HTERT RPE-1 (cell line): ENCODE data around the gene HOXD11.

Experiments used
- in situ Hi-C: fragments of 300-500 bp; cut with MboI; formaldehyde crosslinking; loops from 4 replicates; pipeline ENCODE4 v1.14.3; 2020; ENCODE audit warnings: low sequenced_read_pairs

HOXD11 gene

DNA sequence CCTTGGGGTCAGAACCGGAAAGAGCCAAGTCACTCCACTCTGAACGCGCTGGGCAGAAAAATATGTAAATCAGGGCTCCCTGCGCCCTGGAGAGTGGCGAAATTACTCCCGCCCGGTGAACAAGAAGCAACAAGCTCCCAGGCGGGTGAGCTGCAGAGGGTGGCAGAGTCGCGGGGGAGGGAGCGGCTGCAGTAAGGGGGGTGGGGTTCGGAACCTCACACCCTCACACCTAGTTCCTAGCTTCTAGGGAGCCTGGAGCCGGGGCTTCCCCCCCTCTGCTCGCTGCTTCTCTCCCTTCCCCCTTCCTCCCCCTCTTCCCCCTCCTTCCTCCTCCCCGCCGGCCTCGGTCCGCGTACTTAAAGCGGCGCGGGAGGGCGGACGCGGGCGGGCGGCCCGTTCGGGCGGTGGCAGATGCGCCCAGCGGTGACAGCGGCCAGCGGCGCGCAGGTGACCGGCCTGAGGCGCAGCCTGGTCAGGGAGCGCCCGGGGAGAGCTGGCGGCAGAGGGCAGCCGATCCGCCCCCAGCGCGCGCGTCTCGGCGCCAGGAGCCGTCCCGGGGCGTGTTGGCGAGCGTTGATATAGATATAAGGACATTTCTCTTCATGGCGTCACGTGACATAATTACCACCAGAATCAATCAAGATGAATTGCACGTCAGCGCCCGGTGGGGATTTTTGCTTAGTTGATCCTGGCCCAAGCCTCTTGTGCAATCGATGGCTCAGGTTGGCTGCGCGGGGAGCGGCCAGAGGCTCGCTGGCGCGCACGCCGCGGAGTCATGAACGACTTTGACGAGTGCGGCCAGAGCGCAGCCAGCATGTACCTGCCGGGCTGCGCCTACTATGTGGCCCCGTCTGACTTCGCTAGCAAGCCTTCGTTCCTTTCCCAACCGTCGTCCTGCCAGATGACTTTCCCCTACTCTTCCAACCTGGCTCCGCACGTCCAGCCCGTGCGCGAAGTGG, at the start of gene HOXD11:
TSS of gene HOXD11 (plus strand) at position 700 of the 959 bp plus-strand sequence. CDS start at position 776, 76 bp downstream.
- in situ Hi-C loops: no loop called here

DNA sequence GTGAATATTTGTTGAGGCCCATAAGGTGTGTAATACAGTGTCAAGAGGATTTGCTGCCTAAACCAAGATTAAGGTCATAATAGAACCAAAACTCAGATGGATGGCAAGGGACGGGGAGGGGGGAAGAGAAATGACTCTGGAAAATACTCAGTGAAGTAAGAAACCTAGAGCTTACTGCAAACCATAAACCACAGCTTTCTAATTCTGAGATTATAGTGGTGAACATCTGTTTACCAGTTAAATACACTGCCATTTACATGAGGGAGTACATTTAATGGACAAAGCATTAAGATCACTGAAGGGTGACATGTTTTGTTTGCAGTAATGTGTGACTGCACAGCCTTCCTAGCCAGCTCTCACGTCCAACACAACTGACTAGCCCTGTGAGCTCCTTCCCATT, 43.1 kb upstream of the HOXD11 start:
- in situ Hi-C loops: no loop called here

DNA sequence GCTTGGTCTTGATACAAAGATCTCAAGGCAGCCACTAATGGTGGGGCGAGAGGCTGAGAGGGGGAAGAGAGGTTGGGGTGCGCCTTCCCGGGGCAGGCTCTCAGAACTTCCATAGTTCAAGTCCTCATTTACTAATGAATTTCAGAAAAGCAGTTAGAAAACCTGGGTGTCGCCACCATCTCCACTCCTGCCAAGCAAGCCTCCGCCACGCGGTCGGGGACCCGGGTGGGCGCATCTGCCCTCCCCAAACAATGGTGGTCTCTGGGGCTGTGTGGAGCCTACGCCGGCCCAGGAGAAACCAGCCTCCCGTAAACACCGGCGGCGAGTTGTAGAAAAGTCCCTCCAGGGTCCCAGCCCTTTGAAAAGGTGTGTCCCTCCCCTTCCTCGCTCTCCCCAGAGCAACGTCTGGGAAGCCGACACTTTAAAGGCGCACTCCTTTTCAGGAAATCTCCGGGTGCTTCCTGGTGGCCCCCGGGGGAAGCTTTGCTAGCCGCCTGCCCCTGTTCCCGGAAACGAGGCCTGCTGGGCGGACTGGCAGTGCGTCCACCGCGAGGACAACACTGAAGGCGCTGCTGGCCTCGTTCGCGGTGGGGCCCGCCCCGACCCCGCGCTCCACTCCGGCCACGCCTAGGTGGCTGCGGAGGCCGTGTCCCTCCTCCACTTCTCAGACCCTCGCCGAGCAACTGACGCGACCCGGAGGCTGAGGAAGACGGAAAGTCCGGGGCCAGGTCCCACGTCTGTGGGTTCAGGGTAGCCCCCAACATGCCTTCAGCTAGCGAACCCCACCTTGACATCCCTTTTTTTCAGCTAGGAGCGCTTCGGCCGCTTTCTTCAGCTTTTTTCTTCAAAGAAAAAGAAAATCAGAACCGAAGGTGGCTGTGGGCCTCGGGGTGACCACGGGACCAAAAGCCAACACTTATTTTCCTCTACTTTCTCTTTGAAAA, 40.2 kb upstream of the HOXD11 start:
- in situ Hi-C loops: no loop called here

DNA sequence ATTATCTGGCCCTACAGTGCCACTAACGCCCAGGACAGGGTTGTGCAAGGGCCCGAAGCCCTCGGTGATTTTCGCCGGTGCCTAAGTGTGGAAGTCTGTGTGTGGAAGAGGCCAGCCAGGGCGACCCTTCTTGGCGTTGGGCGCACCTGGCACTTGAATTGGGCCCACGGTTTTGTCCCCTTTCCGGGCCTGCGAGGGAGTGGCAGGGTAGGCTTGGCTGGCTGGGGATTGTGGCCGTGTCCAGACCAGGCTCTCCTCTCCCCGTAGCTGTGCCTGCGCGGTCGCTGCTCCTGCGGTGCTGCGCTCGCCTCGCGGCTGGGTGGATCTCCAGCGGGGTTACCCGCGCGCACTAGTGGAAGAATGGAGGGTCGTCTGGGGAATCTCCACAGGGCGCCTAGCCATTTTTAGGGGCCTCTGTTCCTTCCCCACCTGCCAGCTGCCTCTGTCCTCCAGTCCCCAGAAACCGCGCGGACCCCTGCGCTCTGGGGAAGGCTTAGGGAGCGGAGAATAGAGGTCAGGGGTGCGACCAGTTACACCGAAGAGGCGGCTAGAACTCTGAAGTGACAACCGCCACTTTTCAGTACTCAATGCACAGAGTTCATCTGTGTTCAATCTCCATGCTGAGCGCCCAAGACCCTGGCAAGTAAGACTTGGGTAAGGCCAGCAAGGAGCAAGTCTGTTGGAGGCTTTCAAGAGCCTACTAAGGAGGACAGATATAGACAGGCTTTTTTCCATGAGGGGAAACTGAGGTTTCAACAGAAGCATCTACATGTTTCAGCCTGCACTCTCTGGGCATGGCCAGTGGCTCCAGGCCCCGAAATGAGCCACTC, 39.3 kb upstream of the HOXD11 start:
- in situ Hi-C loops: no loop called here

DNA sequence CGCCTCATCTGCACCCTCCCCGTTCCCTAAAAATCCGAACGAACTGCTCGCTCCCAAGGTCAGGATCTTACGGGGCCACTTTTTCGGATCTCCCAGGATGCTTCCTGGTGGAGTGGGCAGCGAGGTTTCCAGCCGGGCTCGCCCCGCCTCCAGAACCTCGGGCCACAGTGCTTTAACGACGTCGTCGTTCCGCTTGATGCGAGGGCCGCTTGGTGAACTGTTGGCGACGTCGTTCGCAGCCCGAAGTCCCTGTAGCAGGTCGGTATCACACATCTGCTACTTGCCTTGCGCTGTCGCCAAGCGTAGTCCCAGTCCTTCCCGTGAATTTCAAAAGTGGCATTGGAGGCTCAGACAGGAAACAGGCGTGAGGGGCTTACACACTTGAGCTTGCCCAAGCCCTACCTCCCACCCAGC, 38.7 kb upstream of the HOXD11 start:
- in situ Hi-C loops: no loop called here

DNA sequence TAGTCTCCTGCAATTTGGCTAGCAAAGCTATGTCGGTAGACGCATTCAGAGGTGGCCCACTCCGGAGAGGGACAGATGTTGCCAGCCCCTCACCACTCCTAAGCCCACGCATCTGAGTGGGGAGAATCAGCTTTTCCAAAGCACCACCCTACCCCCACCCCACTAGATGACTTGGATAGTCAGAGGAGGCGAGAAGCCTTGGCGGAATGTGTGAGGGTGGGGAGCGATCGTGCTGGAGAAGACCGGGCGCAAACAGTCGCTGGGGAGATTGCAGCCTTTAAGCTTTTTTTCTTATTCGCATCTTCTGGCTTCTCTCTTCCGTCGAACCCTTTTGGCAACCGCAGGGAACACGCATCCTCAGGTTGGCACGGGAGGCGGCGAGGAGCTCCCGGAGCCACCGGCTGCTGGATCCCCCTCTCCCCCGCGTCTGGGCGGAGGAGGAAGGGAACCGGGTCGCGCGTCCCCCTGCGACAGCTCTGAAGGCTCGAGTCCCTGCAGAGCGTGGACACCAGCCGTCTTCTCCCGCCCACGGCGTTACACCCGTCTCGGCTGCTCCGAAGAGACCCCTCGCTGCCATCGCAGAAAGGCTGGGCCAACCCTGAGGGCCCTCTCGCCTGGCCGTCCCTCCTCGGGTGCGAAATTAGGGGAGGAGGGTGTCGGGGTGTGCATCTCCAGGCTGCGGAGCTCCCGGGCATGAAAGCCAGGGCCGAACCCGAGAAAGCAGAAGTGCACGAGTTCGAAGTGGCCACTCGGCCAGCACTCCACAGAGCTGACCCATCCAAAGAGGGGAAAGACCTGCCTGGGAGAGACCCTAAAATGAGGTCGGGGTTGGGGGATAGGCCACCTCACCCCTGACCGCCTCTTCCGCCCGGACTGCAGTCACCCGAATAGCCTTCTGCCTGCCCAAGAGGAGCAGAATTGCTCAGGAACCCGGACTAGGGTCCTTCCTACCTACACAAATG, 35.5 kb upstream of the HOXD11 start:
- in situ Hi-C loops: no loop called here

DNA sequence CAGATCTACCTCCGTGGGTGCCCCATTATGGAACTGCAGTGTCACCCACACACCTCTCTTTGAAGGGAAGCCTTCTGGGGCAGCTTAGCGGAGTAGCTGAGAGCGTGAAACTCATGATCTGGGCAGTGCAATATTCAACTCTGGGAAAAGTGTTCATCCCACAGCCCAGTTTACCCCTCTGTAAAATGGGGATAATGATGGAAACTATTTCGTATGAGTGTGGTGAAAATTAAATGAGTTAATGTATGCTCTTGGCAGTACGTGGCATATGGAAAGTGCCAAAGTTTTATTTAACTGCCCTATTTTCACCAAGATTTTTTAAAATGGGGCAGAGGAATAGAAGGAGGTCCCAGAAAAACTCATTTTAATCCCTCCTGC, 34.8 kb upstream of the HOXD11 start:
- in situ Hi-C loops: no loop called here

DNA sequence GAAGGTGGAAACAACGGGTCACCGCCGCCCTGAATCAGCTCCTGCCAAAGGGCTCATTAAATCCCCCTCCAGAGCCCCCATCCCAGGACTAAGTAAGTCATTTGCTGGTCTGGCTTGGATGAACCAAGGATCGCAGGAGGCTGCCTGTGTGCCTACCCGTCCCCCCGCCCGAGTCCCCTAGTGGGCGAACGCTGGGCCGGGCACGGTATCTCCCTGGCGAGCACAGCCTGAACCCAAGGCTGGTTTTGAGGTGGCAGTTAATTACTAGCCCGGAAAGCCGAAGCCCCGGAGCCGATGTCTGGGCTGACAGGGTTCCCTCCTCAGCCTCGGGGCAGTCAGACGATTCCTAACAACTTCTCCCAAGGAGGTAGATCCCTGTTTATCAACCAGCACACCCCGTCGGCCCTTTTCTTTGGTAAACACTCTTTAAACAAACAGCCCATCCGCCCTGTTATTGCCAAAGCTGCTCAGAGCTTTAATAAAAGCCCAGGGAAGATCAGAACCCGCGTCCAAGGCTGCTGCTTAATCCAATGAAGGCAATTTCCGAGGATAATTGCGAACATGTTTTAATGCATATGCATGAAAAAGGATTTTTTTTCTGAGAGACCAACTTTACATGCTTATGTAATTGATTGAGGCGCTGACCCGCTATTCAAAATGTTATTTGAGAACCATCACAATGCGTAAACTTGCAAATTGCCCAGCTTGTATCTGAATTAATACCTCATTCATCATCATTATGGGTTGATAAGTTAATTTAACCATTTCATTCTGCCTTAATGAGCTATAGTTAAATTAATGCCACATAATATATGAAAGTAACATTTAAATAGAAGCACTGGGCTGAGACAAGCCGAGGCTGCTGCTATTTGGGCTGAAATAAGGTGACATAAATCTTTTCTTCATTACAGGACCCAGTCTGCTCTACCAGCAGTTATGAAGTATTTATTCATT, 33.9 kb upstream of the HOXD11 start:
- in situ Hi-C loops: no loop called here

DNA sequence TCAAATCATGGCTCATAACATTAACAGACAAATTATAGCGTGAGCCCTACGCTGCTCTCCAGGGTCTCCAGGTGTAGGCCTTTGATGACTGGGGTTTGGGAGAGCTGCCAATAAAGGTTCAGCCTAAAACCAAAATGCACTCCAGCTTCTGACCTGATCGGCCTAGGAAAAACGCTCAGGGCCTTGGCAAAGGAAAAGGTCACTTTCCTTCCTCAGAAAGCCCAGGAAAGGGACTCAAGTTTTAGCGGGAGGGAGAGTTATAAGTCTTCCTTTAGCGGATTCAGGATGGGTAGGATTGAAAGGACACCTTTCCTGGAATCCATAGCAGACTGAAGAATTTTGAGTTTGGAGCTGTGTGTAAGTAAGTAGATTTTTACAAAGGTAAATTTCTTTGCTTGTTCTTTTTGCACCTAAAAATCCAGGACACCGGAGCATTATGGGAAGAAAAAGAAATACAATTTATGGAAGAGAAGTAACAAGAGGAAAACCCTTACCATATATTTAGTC, 32.1 kb upstream of the HOXD11 start:
- in situ Hi-C loops: loop anchor here (25.0 kb wide), 1 partner anchor 388 kb away; no protein-coding TSS in a partner anchor

DNA sequence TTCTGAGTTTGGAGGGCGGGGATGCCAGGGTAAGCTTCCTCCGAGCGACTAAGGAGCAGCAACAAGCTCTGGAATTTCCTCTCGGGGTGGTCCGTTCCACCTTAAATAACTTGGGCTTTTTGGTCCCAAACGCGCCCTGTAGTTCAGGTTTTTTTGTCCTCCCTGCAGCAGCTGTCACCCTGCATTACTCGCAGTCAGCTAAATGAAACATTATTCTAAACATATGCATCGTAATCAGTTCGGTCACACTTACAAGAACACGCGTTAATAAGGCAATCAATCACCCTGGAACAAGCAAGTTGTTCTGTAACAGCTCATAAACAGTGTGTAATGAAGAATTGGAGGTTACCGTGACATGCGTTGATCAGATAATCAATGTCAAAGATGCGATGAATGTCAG, 31.6 kb upstream of the HOXD11 start:
- in situ Hi-C loops: loop anchor here (25.0 kb wide), 1 partner anchor 388 kb away; no protein-coding TSS in a partner anchor

DNA sequence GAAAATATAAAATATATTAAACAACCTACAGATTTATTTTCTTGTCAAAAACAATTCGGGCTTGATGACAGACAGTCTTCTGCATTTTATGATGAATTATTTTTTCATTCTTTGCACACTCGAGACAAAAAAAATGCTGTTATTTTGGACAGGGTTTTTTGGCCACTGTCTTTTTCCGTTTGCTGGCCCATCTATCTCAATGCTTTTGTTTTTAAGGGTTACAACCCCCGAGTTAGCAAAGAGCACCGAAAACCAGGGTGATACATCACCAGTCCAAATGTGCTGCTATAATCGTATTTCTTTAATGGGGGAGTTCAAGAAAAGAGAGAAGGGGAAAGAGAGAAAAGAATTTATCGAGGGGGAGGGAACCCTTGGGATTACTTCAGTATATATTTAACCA, 31.0 kb upstream of the HOXD11 start:
- in situ Hi-C loops: loop anchor here (25.0 kb wide), 1 partner anchor 389 kb away; no protein-coding TSS in a partner anchor

DNA sequence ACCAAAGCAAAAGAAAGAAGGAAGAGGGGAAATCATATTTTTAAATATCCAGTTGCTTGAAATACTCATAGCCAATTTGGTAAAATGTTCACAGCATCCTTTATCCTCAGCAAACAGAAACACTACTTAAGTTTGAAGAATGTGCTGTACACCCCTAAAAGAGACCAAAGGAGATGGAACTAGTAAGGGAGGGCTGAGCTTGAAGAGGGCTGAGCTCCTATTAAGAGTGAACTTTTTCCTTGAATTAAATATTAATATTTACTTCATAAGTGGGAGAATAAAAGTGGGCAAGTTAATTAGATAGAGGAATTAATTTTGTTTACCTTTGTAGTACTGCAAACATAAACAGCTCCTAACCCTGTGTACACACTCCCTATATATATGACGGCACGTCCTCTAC, 30.3 kb upstream of the HOXD11 start:
- in situ Hi-C loops: loop anchor here (25.0 kb wide), 1 partner anchor 389 kb away; no protein-coding TSS in a partner anchor

DNA sequence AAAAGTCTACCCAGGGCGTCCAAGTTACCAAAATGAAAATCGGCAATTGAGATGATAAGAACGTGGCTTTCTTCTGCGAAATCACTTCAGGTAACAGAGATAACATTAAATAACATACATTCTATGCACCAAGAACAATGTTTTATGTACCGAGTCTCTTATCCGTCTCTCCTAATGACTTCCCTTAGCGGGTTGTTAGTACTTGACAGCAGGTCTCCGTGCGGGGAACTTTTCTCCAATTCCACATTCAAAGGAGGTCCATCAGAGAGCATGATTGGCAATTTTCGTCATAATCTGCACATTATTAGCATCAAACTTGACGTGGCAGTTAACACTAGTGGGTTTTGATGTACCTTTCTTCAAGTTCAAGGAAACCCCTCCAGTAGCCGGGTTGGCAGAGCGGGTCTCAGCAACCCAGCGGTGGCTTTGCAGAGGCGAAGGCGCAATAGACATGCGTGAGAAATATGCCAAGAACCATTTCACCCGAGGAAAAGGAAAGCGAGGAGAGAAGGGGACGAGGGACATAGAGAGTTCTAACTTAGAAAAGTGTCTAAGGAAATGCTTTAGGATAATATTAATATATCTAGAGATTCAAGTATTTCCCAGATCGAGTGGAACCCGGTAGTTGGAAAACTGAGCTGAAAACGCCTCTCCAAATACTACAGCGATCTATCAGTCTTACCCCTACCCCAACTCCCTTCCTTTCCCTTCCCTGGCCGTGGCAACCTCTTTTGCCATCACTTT, 28.4 kb upstream of the HOXD11 start:
- in situ Hi-C loops: loop anchor here (25.0 kb wide), 1 partner anchor 391 kb away; no protein-coding TSS in a partner anchor

DNA sequence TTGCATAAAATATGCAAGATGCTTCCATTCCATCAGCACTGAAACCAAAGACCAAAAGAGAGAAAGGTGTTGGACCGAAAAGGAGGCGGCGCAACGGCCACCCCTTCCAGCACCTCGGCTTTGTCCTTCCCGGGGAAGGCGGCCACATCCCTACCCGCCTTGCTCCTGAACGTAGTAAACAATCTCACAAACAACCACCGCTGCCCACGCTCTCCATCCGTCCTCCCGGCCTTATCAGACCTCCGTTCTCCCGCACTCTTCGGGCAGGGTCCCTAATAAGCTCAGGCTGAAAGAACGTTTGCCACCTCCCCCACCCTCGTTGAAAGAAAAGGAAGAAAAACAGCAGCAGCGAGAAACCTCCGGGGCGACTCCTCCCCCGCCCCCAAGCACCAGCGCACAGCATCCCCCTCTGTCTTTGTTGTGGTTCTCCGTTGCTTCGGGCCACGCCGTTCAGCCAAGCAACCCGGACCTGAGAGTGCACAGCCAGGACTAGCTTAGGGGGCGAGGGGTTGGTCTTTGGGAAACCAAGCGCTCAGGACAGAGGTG, 27.7 kb upstream of the HOXD11 start:
- in situ Hi-C loops: loop anchor here (25.0 kb wide), 1 partner anchor 392 kb away; no protein-coding TSS in a partner anchor

DNA sequence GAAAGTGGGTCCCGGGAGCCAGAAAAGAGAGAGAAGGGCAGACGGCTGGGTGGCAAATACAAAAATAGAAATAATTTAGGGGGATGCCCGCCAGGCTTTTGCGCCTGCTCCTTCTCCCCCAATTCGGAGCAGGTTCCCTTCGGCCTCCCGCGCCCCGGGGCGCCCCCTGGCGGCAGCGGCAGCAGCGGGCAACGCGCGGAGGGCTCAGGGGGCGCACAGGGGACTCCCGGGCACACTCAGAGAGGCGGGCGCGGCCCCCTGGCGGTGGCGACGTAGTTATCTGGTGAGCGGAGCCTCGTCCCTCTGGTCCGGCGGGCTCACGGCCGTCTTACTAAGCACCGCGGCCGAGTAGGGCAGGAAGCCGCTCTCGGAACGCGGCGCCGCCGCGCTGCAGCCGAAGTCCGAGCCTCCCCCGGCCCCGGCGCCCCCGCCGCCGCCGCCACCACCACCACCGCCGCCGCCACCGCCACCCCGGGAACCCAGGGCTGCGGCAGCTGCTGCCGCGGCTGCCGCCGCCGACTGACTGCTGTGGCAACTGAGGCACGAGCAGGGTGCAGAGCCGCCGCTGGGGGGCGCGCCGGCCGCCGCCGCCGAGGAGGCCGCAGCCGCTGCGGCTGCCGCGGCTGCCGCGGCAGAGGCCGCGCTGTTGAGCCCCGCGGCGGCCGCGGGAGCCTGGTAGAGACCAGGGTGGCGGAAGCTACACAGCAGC, 27.1 kb upstream of the HOXD11 start:
- in situ Hi-C loops: loop anchor here (25.0 kb wide), 1 partner anchor 393 kb away; no protein-coding TSS in a partner anchor
